Esophagus muscularis mucosa (tissue), 4 donors: Measurements from ENCODE around the gene AKT2. TPM values are rescaled to one million over a fixed set of nuclear protein-coding genes. Genes with fewer than 3 reads are reported as not detected.

Source experiments
- DNase-seq: peaks from one replicate; pipeline ENCODE4 v3.0.0-alpha.2; 2017; ENCODE audit errors: extremely low spot score
- H3K27ac ChIP-seq, 4 donors: fragments of 200-600 bp; sonication (generic); replicated peaks in 1 of 4; 1 replicate in 3 of 4; 2 replicates in 1 of 4; pipeline ENCODE4 v1.5.1; 2016 to 2019; ENCODE audit warnings: mild to moderate bottlenecking in 1 of 4
- H3K27me3 ChIP-seq, 4 donors: fragments of 200-600 bp; sonication (generic); one replicate each; pipeline versions ENCODE4 v1.5.1 to v1.6.0; 2016 to 2019
- H3K36me3 ChIP-seq, 4 donors: fragments of 200-600 bp; sonication (generic); one replicate each; pipeline ENCODE4 v1.5.1; 2016 to 2019
- H3K4me1 ChIP-seq, 4 donors: fragments of 200-600 bp; sonication (generic); one replicate each; pipeline ENCODE4 v1.5.1; 2016 to 2019
- H3K4me3 ChIP-seq, 4 donors: fragments of 200-600 bp; sonication (generic); 1 replicate in 2 of 4; 2 replicates in 2 of 4; pipeline ENCODE4 v1.5.1; 2016 to 2019; ENCODE audit warnings: mild to moderate bottlenecking in 4 of 4, moderate library complexity in 1 of 4
- H3K9me3 ChIP-seq, 4 donors: fragments of 200-600 bp; sonication (generic); 1 replicate in 3 of 4; 2 replicates in 1 of 4; pipeline ENCODE4 v1.5.1; 2016 to 2019
- CTCF ChIP-seq, 3 experiments: fragments of 200-600 bp in 2 of 3; fragments of 450-650 bp in 1 of 3; sonication (generic) in 2 of 3; IDR thresholded peaks; one replicate each; pipeline ENCODE4 v1.5.1; 2017 to 2019; ENCODE audit warnings: antibody characterized with exemption in 3 of 3, mild to moderate bottlenecking in 2 of 3, moderate library complexity in 1 of 3
- EP300 ChIP-seq: sonication (generic); formaldehyde crosslinking; IDR thresholded peaks from one replicate; pipeline ENCODE4 v1.6.1; 2017; ENCODE audit warnings: antibody characterized with exemption
- POLR2A ChIP-seq: fragments of 450-650 bp; IDR thresholded peaks from one replicate; pipeline ENCODE4 v1.6.1; 2017; ENCODE audit warnings: antibody characterized with exemption, moderate library complexity, mild to moderate bottlenecking, low read depth
- POLR2AphosphoS5 ChIP-seq, 2 donors: sonication (generic); formaldehyde crosslinking; IDR thresholded peaks; one replicate each; pipeline ENCODE4 v1.6.1; 2017; ENCODE audit warnings: antibody characterized with exemption in 2 of 2
- WGBS: methylation state at CpG from one replicate; pipeline ENCODE4 v1.1.5; 2018; 5-methylcytosine and 5-hydroxymethylcytosine counted together
- intact Hi-C: fragments of 100-400 bp; cut with DNase I; formaldehyde crosslinking; loops from one replicate; pipeline ENCODE4 v1.15.1; 2023
- total RNA-seq, 4 donors: library from RNA; depleted of rRNA; stranded (reverse); fragments of >200 nt; gene quantifications; one replicate each; pipeline versions ENCODE4 v1.1.0 to v1.2.1, GENCODE V29; 2016

Gene AKT2
- total RNA-seq, 4 donors from 2014 or later, result 53.3 to 82.1 (median 64.0) TPM

GRCh38 chr19:40234429-40235237 is 50.5 kb downstream of the AKT2 start:
- H3K4me1 ChIP-seq, result peaks cover 13 to 18% (median 18%) of the 10 kb centered on the region in 4 donors
- H3K36me3 ChIP-seq, result peaks cover 55 to 73% (median 69%) of the 10 kb centered on the region in 4 donors
- no peaks in the 10 kb centered on the region for H3K27me3 ChIP-seq
- H3K27ac ChIP-seq, result no peak overlapping the region
- WGBS, result 90% methylated on average over 13 of the region's 22 CpGs
- no peak overlapping the region for H3K4me3 ChIP-seq
- TF ChIP-seq POLR2AphosphoS5 (IDR thresholded peaks at IDR 0.05) (no peak), CTCF (IDR thresholded peaks at IDR 0.05) (no peak), POLR2A (no peak), EP300 (no peak)
- no peaks in the 10 kb centered on the region for H3K9me3 ChIP-seq
- intact Hi-C loops, result no loop called here
- no peak for DNase-seq

GRCh38 chr19:40233811-40234389 is 51.2 kb downstream of the AKT2 start:
- Histone ChIP-seq H3K4me1 (peaks cover 13 to 18% (median 18%) of the 10 kb centered on the region in 4 donors), H3K27ac (no peak overlapping the region), H3K4me3 (no peak overlapping the region), H3K36me3 (peaks cover 50 to 65% (median 62%) of the 10 kb centered on the region in 4 donors), H3K9me3 (no peaks in the 10 kb centered on the region), H3K27me3 (no peaks in the 10 kb centered on the region)
- no peak for DNase-seq
- no peak for TF ChIP-seq POLR2A
- no peak for TF ChIP-seq POLR2AphosphoS5 (IDR thresholded peaks at IDR 0.05)
- no peak for TF ChIP-seq CTCF (IDR thresholded peaks at IDR 0.05)
- TF ChIP-seq EP300, result no peak
- intact Hi-C loops, result no loop called here
- 90% methylated on average over 20 of the region's 20 CpGs for WGBS

GRCh38 chr19:40232949-40233810 is 52.0 kb downstream of the AKT2 start:
- no peak for TF ChIP-seq POLR2AphosphoS5 (IDR thresholded peaks at IDR 0.05)
- TF ChIP-seq POLR2A, result no peak
- no peak for TF ChIP-seq EP300
- no peak for TF ChIP-seq CTCF (IDR thresholded peaks at IDR 0.05)
- Histone ChIP-seq H3K27me3 (no peaks in the 10 kb centered on the region), H3K36me3 (peaks cover 43 to 58% (median 55%) of the 10 kb centered on the region in 4 donors), H3K4me1 (peaks cover 13 to 18% (median 18%) of the 10 kb centered on the region in 4 donors), H3K9me3 (no peaks in the 10 kb centered on the region), H3K27ac (no peak overlapping the region), H3K4me3 (no peak overlapping the region)
- intact Hi-C loops, result no loop called here
- DNase-seq, result no peak
- WGBS, result 88% methylated on average over 18 of the region's 25 CpGs

GRCh38 chr19:40232479-40232878 is 52.7 kb downstream of the AKT2 start:
- Histone ChIP-seq H3K4me3 (no peak overlapping the region), H3K36me3 (peaks cover 36 to 51% (median 48%) of the 10 kb centered on the region in 4 donors), H3K9me3 (no peaks in the 10 kb centered on the region), H3K27ac (no peak overlapping the region), H3K4me1 (peaks cover 13 to 18% (median 18%) of the 10 kb centered on the region in 4 donors), H3K27me3 (no peaks in the 10 kb centered on the region)
- WGBS, result 72% methylated on average over 10 of the region's 12 CpGs
- intact Hi-C loops, result no loop called here
- no peak for DNase-seq
- TF ChIP-seq CTCF (IDR thresholded peaks at IDR 0.05) (no peak), POLR2AphosphoS5 (IDR thresholded peaks at IDR 0.05) (no peak), EP300 (no peak)
